Midbrain (tissue), 1 donor: ENCODE results near the gene TTLL7.

ENCODE experiments used
- DNase-seq: peaks from one replicate; lab custom pipeline; 2025; lab: John Stamatoyannopoulos, UW

TTLL7 gene

DNA sequence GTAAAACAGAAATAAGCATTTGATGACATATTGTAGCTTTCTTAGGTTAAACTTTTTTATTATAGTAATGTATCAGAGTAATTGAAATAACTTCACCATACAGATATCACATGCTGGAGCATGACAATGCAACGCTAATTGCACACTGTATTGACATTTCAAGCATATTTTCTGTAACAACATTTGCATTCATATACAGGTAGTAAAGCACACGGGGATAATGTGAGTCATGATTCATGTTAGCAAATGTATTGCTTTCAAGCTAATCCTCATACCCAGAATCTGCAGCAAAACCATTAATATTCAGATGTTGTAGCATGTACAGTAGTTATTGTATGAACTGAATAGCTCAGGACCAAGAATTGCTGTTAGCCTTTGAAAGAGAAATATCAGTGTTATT, 133.9 kb downstream of the TTLL7 start:
- DNase-seq: no peak

DNA sequence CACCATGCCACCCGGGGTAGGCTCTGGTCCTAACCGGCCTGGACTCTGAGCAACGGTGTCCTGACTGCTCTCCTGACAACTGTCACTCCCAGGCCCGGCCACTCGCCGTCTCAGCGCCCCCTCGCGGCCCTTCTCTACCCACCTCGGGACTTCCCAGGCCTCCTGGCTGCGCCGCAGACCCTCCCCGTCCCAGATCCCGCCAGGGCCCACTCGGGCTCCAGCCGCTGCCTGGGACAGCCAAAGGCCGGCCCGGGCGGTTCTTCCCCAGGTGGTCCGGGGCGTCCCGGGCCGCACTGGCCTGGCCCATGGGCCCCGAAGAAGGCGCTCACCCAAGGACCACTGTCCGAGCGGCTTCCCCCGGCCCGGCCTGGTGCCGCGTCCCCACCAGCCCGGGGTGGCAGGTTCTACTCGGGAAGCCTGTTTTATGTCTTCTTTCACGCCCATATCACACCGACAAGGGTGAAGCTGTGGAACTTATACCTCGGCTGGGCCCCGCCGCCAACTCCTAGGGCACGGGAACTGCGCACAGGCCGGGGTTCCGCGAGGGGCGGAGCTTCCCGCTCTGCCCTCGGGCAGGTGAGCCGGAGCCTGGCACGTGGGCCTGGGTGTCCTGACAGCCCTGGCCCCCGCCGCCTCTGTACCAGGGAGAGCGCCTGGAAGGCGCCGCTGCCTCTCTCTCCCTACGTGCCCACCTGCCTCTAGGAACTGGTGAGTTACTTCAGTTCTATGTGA, 138.3 kb downstream of the TTLL7 start:
- DNase-seq: peak; percentile 87

DNA sequence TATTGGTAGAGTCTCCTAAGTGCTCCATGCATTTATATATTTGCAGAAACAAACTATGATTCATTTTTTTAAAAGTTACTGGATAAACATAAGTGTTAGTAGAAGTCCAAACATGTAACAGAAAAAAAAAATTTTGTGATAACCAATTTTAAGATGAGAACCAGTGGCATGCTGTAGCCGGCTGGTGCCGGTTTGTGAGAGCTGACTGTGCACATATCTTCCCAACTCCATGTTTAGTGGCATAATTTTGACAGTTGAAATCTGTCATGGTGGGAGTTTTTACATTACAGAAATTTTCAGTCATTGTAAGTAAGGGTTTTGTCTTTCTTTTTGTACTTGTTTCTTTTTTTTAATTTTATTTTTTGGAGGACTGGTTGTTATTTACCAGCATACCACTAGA, 141.2 kb downstream of the TTLL7 start:
- no peak for DNase-seq

DNA sequence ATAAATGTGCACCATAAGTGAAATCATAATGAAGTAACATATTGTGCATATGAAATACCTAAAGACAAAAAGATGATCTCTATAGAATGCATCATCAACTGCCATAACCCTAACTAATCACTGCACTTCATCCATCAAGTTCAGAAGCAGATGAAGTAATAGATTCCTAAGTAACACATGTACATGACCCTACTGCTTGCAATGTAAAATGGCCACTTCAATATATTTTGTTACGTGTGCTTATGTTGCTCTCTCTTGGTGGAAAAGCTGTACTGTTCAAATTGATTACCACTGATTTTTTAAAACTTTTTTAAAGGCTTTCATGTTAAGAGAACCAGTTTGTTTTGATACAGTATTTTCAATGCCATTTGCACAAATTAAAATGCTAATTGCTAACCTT, 141.8 kb downstream of the TTLL7 start:
- peak; percentile 22 for DNase-seq

DNA sequence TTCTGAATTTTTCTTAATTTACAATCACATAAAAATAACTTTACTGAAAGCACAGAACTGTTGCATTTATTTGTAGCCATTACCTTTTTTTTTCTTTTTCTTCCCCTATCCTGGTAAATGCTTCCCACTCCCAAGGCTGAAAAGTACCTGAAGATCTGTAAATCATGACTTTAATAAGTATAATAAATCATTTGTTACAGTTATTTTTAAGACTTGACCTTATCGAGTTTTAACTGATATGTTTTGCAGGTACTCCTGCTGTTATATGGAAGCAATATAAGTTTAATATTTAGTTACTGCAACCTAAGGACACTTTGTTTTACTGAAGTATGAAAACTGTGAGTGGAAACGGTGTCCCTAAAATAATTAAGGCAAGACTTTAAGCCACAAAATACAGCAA, 142.6 kb downstream of the TTLL7 start:
- DNase-seq: no peak

DNA sequence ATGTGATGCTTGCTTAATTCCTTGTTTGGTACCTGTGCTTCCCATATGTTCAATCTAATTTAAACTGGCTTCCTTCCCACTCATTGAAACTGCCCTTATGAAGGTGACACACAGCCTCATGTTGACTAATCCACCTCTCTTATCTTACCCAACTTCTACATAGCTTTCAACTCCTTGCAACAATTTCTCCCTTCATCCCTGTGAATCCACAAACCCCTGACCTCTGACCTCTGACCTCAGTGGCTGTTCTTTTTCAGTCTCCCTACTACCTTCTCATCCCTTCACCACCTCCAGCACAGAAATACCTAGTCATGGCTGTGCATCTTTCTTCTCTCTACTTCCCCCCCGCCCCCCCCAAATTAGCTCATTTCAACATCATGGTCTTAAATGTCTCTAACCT, 144.5 kb downstream of the TTLL7 start:
- no peak for DNase-seq

DNA sequence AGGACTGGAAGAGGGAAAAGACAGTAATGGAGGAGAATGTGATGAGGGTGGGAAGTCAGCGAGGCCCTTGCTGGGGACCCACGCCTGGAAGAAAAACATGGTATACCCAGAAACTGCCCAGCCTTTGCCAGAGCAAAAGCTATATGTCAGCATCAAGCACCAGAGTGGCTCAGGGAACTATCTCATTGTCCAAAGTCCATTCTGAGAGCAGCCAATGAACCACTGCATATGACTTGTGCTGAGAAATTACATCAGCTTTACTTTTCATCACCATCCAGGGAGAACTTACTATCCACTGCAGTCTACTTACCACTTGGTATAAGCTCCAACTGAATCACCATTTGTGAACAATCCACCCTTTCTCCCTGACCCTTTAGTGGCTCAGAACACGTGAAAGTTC, 148.1 kb downstream of the TTLL7 start:
- no peak for DNase-seq

DNA sequence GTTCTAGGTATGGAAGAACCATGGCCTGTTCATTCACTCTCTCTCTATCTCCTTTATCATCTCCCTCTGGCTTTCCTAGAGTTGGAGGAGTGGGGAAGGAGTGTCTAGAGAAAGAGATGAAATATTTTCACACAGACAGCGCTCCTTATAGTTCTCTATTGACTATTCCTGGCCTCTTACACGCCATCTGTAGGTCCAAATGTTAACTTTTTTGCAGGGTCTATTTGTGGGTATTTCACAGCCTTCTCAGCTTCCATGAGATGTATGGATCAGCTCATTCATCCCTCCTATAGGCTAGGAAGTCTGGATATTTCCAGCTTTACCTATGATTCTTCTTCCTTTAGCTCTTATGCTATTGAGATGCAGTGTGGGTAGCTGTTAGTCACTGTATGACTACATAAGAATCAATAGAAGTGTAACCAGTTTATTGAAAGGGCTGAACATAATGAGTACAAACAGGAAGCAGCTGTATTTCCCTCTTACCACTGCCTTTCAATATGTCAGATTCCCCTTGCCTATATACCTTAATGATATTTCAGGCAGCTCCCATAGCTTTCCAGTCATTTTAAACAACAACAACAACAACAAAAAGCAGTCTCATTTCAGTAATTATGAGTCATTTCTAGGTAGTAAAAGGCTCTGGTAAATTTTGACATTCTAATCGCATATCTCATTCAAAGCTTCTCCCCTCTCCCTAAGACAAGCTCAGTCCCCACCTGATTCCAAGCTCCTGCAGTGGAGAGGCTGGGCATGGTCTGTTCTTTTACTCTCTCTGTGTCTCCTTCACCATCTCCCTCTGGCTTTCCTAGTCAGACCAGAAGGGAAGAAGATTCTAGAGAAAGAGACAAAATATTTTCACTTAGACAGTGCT, 149.5 kb downstream of the TTLL7 start:
- no peak for DNase-seq

DNA sequence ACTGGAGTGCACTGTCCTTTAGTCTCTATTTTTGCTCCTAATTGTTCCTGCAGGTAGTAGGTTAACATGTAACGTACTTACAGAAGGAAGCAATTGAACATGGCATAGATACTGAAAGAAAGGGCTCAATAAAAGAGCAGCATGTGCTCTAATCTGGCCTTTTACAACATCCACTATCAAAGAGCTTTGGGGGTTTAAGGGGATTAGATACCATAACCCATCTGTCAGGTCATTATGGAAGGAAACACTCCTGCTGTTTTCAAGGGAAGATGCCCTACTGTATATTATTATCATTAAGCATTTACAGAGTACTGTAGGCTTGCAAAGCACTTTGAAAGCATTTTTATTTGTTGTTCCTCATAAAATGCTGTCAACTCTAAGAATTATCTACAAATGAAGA, 152.8 kb downstream of the TTLL7 start:
- DNase-seq: no peak

DNA sequence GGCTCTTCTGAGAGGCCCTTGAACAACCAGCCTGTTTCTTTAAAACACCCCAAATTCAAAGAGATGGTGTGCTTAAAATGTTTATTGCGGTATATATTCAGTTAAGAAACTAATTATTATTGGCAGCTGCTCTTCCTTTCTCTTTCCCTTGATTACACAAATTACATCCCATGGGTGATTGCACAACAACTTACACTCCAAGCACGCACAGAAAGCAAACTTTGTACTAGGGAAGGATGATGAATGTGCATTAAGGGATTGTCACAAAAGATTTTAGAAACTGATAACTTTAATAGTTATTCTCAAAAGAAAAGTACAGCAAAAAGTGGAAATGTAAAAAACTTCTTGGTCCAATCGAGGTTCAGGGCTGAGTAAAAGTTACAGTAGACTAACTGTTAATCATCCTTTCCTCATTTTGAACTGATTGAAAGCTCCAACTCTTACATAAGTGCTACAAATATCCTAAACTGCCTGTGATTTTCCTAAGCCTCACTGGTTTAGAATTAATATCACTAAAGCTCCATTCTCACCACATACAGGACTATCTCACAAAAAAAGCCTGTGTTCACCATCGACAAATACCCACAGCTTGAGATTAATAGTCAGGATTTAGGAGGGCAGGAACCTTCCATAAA, 153.4 kb downstream of the TTLL7 start:
- DNase-seq: no peak

DNA sequence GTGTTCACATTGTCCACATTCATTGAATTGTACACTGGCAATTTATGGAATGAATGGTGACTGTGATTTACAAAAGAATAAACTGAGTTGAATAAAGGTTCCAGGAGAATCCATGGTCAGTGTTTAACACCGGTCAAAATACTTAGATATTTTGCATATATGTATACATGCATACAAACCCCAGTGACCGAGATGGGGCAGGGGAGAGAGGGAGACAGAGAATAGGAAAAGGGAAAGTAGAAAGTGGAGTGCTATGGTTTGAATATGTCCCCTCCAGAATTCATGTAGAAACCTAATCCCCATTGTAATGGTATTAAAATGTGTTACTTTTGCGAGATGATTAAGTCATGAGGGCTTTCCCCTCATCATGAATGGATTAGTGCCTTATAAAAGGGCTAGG, 154.4 kb downstream of the TTLL7 start:
- DNase-seq: no peak

DNA sequence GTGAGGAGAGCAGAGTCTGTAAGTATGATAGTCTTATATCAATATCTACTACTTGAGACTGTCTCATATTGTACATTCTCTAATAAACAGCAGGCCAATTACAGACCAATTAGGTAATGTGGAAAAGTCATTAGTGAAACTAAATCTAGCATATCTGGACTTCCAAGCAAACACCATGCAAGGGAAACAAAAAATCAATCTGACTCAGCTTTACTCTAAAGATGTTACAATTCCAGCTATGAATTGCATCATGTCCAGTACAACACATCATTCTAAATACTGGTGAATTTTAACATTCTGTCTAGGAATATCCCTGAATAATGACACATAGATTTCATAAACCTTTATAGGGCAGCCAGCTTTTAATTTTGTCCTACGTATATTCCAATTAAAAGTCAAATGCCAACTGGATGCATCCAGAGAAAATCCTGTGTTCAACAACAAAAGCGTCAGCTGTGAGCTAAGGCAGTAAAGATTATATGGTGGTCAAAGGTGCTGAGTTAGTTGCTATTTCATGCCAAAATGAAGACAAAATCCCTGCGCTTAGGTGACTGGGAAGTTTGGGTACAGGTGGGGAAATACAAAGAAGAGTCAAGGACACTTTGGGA, 159.3 kb downstream of the TTLL7 start:
- no peak for DNase-seq

DNA sequence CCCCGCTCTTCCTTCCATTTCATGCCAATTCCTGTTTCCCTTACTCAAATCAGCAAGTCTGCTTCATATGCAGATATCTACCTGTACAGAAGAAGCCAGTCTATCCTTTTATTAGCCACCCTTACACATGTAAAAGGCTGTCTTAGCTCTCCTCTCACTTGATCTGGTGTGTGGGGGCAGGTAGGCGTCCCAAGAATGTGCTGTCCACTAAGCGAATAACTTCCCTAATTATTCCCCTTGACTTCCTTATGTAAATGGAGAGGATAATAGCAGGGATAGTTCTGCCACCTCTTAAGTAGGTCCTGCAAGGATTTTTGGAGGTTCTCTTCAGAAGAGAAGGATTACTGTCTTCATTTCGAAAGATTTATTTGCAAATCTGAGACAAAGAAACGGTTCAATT, 160.4 kb downstream of the TTLL7 start:
- DNase-seq: no peak

DNA sequence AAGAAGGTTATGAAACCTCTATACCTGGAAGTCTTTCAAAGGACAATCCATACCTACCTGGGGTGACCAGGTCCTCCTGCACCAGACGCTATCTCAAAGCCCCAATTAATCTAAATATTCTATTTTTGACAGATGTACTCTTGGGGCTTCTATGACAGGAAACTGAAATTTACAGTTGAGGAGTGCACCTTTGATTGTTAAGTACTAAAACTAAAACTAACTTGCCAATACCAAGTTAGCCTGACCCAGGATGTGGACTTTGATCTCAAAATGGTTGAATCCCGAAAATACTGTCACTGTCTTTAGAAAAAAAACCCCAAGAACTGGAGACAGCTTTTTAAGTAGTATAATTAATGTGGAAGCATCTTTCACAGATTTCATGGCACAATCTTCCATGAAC, 162.4 kb downstream of the TTLL7 start:
- no peak for DNase-seq

DNA sequence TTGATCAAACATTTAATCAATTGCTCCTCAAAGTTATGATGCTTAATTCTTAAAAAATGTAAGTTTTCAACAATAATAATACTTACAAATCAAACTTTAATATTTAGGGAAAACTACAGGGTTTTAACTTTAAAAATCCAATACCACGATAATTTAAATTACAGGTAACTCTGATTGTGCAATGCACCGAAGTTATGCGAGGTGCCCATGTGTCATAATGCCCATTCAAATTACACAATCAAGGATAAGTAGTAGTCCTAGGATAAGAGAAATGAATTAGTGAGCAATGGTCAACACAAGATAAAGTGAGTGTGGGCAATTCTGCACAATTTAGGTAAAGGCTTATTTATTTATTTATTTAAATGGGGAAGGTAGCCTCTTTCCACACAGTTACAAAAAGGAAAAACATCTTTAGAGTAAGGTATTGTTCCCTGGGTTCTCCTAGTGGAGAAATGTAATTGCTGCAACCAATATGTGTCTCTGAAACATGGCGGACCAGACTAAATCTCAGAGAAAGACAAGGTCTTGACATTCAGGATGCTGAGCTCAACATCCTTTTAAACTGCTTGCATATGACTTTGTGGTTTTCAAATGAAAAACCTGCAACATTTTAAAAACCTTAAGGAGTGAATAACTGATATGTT, 164.2 kb downstream of the TTLL7 start:
- no peak for DNase-seq

DNA sequence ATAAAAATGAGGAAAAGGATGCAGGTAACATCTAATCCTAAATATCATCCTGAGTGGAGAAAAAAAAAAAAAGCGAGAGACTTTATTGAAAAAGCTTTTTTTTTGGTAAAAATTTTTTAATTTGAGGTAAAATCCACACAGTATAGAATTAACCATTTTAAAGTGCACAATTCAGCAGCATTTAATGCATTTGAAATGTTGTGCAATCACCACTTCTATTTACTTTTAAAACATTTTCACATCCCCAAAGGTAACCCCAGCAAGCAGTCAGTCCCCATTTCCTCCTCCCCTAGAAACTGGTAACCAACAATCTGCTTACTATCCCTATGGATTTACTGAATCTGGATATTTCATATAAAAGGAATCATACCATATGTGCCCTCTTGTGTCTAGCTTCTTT, 166.7 kb downstream of the TTLL7 start:
- DNase-seq: no peak

DNA sequence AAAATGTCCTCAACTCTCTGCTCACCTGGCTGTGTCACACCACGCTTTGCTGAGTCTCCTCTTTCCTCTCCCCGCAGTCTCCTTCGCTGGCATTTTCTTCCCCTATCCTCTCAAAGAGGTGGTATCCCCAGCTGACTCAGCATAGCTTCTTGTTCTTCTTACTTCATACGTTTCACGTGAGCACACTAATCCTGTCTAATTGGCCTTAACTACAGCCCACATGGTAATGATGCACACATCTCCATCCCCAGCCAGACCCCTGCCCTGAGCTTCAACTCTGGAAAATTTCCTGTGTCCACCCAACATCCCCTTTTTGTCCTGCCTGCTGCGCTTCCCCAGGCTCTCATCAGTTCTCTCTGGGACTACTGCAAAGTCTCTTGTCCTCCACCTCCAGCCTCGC, 169.8 kb downstream of the TTLL7 start:
- DNase-seq: no peak

DNA sequence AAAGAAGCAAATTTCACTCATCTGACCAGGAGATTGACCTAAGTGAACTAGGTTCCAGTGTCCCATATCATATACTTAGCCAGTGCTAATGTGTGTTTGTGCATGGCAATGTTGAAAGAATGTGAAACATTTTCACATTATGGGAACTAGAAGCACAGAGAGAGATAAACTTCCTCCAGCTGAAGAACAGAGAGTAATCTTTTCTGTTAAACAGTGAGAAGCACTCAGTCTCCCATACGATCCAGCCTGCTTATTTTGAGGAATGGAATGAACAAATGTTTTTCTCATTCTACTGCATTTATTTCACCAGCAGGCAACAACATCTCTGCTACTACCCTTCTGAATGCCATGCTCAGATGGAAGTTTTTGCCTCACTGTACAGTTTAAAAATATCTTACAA, 170.5 kb downstream of the TTLL7 start:
- no peak for DNase-seq

DNA sequence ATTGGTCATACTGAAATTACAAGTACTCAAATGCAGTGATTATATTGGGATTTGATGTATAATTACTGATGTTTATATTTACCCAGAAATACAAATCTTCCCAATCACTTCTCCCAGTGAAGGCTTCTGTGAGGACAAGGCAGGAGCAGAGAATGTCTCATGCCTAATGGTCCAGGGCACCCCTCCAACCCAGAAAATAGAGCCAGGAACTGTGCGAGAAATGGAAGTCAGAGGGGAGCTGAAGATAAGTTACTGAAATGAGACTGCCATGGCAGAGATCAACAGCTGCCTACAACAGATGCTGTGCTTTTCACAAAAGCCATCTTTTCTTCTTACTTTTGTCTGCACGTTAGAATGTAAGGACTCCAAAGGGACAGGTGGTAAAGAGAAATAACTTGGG, 171.2 kb downstream of the TTLL7 start:
- DNase-seq: no peak

DNA sequence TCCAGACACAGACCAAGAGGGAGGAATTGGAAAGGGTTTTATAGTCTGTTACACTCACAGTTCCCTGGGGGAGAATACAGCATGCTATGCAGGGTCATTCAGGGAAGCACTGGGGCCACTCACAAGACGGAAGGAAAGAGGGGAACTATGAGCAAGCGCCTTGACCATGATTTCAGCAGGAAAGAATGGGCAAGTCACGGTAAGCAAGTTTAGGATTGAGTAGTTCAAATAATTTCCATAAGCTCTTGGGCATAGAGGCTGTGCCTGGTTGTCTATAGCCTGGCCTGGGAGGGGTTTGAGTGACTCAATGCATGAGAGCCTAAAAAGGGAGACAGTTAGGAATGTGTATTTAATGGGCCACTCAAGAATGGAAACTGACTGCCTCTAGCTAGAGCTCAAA, 176.7 kb downstream of the TTLL7 start:
- no peak for DNase-seq

DNA sequence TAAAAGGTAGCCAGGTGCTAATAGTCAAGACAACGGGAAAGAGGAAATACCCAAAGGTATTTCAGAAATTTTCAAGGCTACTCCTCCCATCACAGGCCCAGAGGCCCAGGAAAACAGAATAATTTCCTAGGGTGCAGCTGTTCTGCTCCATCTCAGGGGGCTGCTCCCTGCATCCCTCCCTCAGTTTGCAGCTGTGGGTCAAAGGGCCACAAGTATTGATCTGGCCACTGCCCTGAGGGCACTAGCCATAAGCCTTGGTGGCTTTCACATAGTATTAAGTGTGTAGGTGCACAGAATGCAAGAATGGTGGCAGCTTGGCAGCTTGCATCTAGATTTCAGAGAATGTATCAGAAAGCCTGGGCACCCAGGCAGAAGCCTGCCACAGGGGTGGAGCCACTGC, 179.5 kb downstream of the TTLL7 start:
- DNase-seq: no peak

DNA sequence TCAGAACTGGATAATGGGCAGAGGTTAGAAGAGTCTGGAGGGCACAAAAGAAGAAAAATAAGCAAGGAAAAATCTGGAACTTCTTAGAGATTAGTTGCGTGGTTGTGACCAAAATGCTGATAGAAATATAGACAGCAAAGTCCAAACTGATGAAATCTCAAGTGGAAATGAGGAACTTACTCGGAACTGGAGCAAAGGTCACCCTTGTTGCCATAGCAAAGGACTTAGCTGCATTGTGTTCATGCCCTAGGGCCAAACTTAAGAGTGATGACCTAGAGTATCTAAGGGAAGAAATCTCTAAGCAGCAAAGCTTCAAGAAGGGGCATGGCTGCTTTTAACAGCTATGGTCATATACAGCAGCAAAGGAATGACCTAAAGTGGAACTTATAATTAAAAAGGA, 180.0 kb downstream of the TTLL7 start:
- DNase-seq: no peak
